Measurements from ENCODE around the gene CA5A. TPM values are rescaled to one million over a fixed set of nuclear protein-coding genes. Genes with fewer than 3 reads are reported as not detected.
"Not testable (repeated sequence)": the region's sequence is repeated elsewhere in the genome, so short reads cannot be mapped to it uniquely, and the experiment has no call there.

CA5A gene
- total RNA-seq, 1 donor from 2014 or later = not detected

GRCh38 chr16:87874639-87875427 lies 61.5 kb downstream of the CA5A start:
- TF ChIP-seq CTCF (conservative IDR thresholded peaks at IDR 0.05; ENCODE audit: low read depth, low read length) = no peak
- no peak for DNase-seq (ENCODE audit: low read depth)
- no peak overlapping the region for H3K4me3 ChIP-seq (ENCODE audit: low read depth, low read length)

DNA sequence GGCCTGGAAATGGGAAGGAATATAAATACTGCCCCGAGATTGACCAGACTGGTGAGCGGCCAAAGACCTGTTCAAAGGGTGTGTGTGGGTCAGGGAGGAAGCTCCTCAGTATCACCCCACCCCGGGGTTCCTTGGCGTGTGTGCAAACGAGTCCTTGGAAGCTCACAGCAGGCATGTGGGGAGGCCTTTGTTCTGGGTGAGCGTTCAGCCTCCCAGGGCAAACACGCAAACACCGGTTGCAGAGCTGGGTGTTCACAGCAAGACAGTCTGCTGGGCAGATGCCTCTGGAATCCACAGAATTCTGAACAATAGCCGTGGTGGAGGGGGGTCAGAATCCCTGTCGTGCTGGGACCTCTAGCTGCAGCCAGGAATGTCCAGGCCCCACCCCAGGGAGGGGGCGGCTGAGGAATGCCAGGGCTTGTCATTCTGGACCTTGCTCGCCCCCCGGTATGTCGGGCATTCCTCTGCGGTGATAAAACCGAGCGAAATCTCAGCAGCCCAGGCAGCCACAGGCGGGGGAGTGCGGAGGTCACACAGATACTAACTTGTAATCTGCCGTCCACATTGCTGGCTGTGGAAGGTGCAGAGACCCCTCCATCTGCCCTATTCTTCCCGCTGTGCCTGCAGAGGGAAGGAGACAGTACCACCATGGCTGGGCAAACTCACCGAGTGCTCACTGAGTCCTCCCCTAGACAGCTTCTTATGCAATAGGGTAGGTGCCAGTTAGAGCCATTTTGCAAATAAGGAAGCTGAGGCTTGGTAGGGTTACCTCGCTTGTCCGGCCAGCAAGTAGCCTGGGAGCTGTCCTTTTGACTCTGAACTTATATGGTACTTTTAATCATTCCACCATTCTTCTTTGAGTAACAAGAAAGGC lies 65.7 kb downstream of the CA5A start:
- peak; percentile 33 for DNase-seq (ENCODE audit: low read depth)
- H3K4me3 ChIP-seq (ENCODE audit: low read depth, low read length) = not testable (repeated sequence)

DNA sequence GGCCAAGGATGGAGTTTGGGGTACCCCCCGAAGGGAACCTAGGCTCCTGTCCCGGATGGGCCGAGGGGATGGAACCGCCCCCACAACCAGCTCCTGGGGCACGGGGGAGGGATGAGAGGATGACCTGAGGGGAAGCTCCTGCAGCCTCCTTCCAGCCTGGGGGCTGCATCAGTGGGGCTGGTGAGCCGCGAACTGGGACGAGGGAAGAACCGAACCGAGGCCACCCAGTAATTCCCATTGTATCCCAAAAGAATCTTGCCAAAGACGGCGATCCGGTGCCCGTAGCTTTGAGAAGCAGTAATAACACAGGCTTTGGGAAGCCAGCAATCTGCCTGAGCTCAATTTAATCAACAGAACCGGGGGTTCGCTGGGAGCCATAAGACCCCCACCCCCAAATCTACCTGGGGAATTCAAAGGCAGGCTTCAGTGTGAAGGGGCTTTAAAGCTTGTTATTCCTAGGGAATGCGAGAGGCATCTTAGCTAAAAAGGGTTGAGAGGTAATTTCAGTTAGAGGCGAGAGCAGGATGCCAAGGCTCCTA lies 66.4 kb downstream of the CA5A start:
- not testable (repeated sequence) for DNase-seq (ENCODE audit: low read depth); H3K4me3 ChIP-seq (ENCODE audit: low read depth, low read length)

GRCh38 chr16:87869061-87869878 lies 67.1 kb downstream of the CA5A start, which contains the start of gene SLC7A5:
Gene SLC7A5, minus strand, starts transcription at chr16:87869507. Its CDS starts 85 bp downstream, at chr16:87869422.
- peak within 1 kb of the TSS; percentile 61 for H3K4me3 ChIP-seq (ENCODE audit: low read depth, low read length)
- not testable (repeated sequence) for DNase-seq (ENCODE audit: low read depth)

GRCh38 chr16:87868254-87869029 lies 67.9 kb downstream of the CA5A start:
- DNase-seq (ENCODE audit: low read depth) = peak; percentile 74

GRCh38 chr16:87865902-87866555 lies 70.3 kb downstream of the CA5A start:
- DNase-seq (ENCODE audit: low read depth); H3K4me3 ChIP-seq (ENCODE audit: low read depth, low read length): not testable (repeated sequence)

More at GRCh38 chr16:87868254-87869029, 67.9 kb downstream of the CA5A start:
- peak overlapping the region; percentile 61 for H3K4me3 ChIP-seq (ENCODE audit: low read depth, low read length)

DNA sequence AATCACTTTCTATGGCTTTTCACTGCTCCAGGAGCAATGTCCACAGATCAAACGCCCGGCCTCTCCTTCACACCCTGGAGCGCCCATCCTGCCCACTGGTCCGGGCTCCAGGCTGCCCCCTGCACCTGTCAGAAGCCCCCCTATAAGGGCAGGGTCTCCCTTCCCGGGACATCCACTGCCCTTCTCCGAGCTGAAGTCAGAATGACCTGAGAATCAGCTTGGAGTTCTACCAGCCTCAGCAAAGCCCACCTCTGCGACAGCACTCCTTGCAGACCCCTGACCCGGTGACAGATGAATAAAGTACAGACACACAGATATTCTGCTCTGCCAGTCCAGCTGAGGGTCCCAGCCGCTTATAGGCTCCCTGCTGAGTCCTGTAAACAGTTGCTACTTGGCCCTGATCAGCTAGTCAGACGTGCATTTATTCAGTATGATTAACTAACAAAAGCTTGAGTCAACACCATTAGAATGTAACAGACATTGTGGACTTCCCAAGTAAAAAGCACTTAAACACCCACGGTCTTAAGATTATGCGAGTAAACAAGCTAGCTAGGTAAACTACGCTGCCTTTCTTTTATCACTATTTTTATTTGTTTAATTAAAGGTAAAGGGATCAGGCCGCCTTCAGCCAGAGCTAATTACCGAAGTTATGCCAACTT lies 71.9 kb downstream of the CA5A start:
- TF ChIP-seq CTCF (conservative IDR thresholded peaks at IDR 0.05; ENCODE audit: low read depth, low read length) = no peak
- no peak overlapping the region for H3K4me3 ChIP-seq (ENCODE audit: low read depth, low read length)

DNA sequence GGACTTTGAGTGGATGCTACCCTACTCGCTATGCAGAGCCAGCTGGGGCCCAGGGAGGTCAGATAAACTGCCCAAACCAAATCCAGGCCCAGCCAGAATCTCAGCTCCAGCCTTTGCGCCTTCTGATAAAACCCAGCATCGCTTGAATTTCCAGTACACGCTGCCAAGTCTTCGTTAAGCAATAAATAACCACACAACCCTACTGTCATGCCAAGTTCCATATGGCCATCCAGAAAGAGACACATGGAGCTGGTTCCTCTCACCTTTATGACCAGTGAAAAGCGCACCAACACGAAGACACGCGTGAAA lies 73.0 kb downstream of the CA5A start:
- DNase-seq (ENCODE audit: low read depth); H3K4me3 ChIP-seq (ENCODE audit: low read depth, low read length): not testable (repeated sequence)

More for the DNA sequence above, 71.9 kb downstream of the CA5A start:
- peak; percentile 58 for DNase-seq (ENCODE audit: low read depth)

- not testable (repeated sequence) for H3K4me3 ChIP-seq (ENCODE audit: low read depth, low read length); DNase-seq (ENCODE audit: low read depth)
These were observed 73.6 kb downstream of the CA5A start for GRCh38 chr16:87862597-87863326.

- not testable (repeated sequence) for DNase-seq (ENCODE audit: low read depth); H3K4me3 ChIP-seq (ENCODE audit: low read depth, low read length)
These were observed 74.8 kb downstream of the CA5A start for GRCh38 chr16:87861300-87862099.
